Fibroblast of lung (primary cell): ENCODE results near the gene HS3ST3B1. TPM values are rescaled to one million over a fixed set of nuclear protein-coding genes. Genes with fewer than 3 reads are reported as not detected.
A peak's percentile ranks its signal among the peaks of the same experiment; 100 is the strongest.

Source experiments
- DNase-seq, 2 donors: peaks; one replicate each; pipeline versions ENCODE4 v3.0.0 to v3.0.0-alpha.2; 2010; ENCODE audit warnings: low read depth in 2 of 2
- H2AFZ ChIP-seq: 2 replicates; pipeline ENCODE4 v1.5.1; 2012; ENCODE audit warnings: low read length, control low read depth, inconsistent platforms
- H3K27ac ChIP-seq: 2 replicates; pipeline ENCODE4 v1.5.1; 2011; ENCODE audit warnings: low read length, control low read depth; ENCODE audit not compliant: insufficient read depth
- H3K27me3 ChIP-seq: 2 replicates; pipeline ENCODE4 v1.5.1; 2011; ENCODE audit warnings: mild to moderate bottlenecking, low read length; ENCODE audit not compliant: control insufficient read depth, insufficient read depth
- H3K36me3 ChIP-seq: 2 replicates; pipeline ENCODE4 v1.5.1; 2011; ENCODE audit warnings: low read length; ENCODE audit not compliant: control insufficient read depth, insufficient read depth
- H3K4me1 ChIP-seq: 2 replicates; pipeline ENCODE4 v1.5.1; 2011; ENCODE audit warnings: low read length; ENCODE audit not compliant: control insufficient read depth, insufficient read depth; ENCODE audit errors: extremely low read depth
- H3K4me2 ChIP-seq: 2 replicates; pipeline ENCODE4 v1.5.1; 2011; ENCODE audit warnings: low read length, control low read depth; ENCODE audit not compliant: insufficient read depth; ENCODE audit errors: extremely low read depth
- H3K4me3 ChIP-seq, 4 experiments: fragments of 200-600 bp in 1 of 4; sonication (generic) in 1 of 4; replicated peaks in 1 of 4; 2 replicates each; pipeline ENCODE4 v1.5.1; 2011 to 2016; ENCODE audit warnings: low read length in 4 of 4, low read depth in 3 of 4, mild to moderate bottlenecking in 3 of 4, control low read depth in 2 of 4, inconsistent platforms in 1 of 4, mixed read lengths in 1 of 4; ENCODE audit not compliant: insufficient read depth in 1 of 4; ENCODE audit errors: control extremely low read depth in 1 of 4
- H3K79me2 ChIP-seq: 2 replicates; pipeline ENCODE4 v1.5.1; 2012; ENCODE audit warnings: mild to moderate bottlenecking, low read length, inconsistent platforms; ENCODE audit not compliant: control insufficient read depth, insufficient read depth
- H3K9ac ChIP-seq: 2 replicates; pipeline ENCODE4 v1.5.1; 2011; ENCODE audit warnings: mild to moderate bottlenecking, low read length, control low read depth; ENCODE audit not compliant: insufficient read depth
- H3K9me3 ChIP-seq: 2 replicates; pipeline ENCODE4 v1.5.1; 2012; ENCODE audit warnings: low read depth, low read length; ENCODE audit not compliant: control insufficient read depth, insufficient read depth
- H4K20me1 ChIP-seq: 2 replicates; pipeline ENCODE4 v1.5.1; 2011; ENCODE audit warnings: low read length; ENCODE audit not compliant: control insufficient read depth, insufficient read depth; ENCODE audit errors: extremely low read depth
- EZH2 ChIP-seq: IDR thresholded peaks from 2 replicates; pipeline ENCODE4 v1.5.1; 2012; ENCODE audit warnings: low read length, control low read depth, mild to moderate bottlenecking; ENCODE audit errors: missing control alignments
- polyA plus RNA-seq, 2 donors: library from polyadenylated mRNA; depleted of rRNA in 1 of 2; stranded (reverse) in 1 of 2; unstranded in 1 of 2; fragments of >200 nt; gene quantifications; 2 replicates each; pipeline ENCODE4 v1.2.1, GENCODE V29; 2011 to 2012; ENCODE audit warnings: missing spikeins in 1 of 2
- total RNA-seq: library from RNA; depleted of rRNA; stranded (reverse); fragments of >200 nt; gene quantifications from 2 replicates; pipeline ENCODE4 v1.2.1, GENCODE V29; 2014
- TF ChIP-seq, protein P1 (sequence below), 2 donors: IDR thresholded peaks in 1 of 2; conservative IDR thresholded peaks in 1 of 2; 1 replicate in 1 of 2; 2 replicates in 1 of 2; pipeline ENCODE4 v1.5.1; 2011 to 2012; ENCODE audit warnings: low read length in 2 of 2, control low read depth in 1 of 2, inconsistent platforms in 1 of 2, low read depth in 1 of 2, mild to moderate bottlenecking in 1 of 2

Gene HS3ST3B1
- total and polyA plus RNA-seq, 2 donors (not counting 1 experiment from before 2014, with no cell fraction given), result 3.4 to 17.2 TPM

GRCh38 chr17:14310101-14310500 is 9.2 kb downstream of the HS3ST3B1 start:
- H2AFZ ChIP-seq, result no peak overlapping the region
- H3K9ac ChIP-seq, result no peak overlapping the region
- H4K20me1 ChIP-seq, result no peaks in the 10 kb centered on the region
- H3K4me2 ChIP-seq, result peak overlapping the region; percentile 81
- no peaks in the 10 kb centered on the region for H3K36me3 ChIP-seq
- no peaks in the 10 kb centered on the region for H3K9me3 ChIP-seq
- no peaks in the 10 kb centered on the region for H3K27me3 ChIP-seq
- no peak for TF ChIP-seq EZH2
- TF ChIP-seq, protein P1, sequence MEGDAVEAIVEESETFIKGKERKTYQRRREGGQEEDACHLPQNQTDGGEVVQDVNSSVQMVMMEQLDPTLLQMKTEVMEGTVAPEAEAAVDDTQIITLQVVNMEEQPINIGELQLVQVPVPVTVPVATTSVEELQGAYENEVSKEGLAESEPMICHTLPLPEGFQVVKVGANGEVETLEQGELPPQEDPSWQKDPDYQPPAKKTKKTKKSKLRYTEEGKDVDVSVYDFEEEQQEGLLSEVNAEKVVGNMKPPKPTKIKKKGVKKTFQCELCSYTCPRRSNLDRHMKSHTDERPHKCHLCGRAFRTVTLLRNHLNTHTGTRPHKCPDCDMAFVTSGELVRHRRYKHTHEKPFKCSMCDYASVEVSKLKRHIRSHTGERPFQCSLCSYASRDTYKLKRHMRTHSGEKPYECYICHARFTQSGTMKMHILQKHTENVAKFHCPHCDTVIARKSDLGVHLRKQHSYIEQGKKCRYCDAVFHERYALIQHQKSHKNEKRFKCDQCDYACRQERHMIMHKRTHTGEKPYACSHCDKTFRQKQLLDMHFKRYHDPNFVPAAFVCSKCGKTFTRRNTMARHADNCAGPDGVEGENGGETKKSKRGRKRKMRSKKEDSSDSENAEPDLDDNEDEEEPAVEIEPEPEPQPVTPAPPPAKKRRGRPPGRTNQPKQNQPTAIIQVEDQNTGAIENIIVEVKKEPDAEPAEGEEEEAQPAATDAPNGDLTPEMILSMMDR (conservative IDR thresholded peaks at IDR 0.05 in 1 of 2, IDR thresholded peaks at IDR 0.05 in 1 of 2; ENCODE audit: low read depth in 1 of 2, low read length in 2 of 2), result no peak
- H3K4me3 ChIP-seq, result peak overlapping the region; percentile 49 to 65 (median 58)
- H3K4me1 ChIP-seq, result no peaks in the 10 kb centered on the region
- H3K27ac ChIP-seq, result no peak overlapping the region
- H3K79me2 ChIP-seq, result peaks cover 53% of the 10 kb centered on the region
- no peak for DNase-seq

DNA sequence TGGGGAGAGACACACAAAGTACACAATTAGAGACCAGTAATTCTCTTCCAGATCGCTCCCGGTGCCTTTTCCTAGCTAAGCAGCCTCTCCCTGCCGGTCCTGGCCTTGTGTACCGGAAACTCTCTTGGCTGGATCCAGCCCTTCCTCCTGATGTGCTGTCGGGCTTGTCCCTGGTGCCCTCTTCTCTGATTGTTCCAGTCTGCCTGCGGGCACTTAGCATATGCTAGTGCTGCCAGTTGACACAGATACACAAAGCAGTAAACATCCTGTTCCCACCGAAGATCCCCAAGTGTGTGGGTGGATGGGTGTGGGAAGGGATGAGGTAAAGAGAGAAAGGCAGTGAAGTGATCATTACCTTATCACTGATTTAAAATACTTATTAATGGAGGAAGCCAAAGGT is 9.7 kb downstream of the HS3ST3B1 start:
- no peak overlapping the region for H3K4me3 ChIP-seq
- H3K36me3 ChIP-seq, result no peaks in the 10 kb centered on the region
- H3K9me3 ChIP-seq, result no peaks in the 10 kb centered on the region
- no peak overlapping the region for H2AFZ ChIP-seq
- H3K79me2 ChIP-seq, result peaks cover 50% of the 10 kb centered on the region
- no peaks in the 10 kb centered on the region for H4K20me1 ChIP-seq
- no peak overlapping the region for H3K4me2 ChIP-seq
- H3K27me3 ChIP-seq, result no peaks in the 10 kb centered on the region
- no peak for TF ChIP-seq EZH2
- TF ChIP-seq, protein P1 (conservative IDR thresholded peaks at IDR 0.05 in 1 of 2, IDR thresholded peaks at IDR 0.05 in 1 of 2; ENCODE audit: low read depth in 1 of 2, low read length in 2 of 2), result no peak
- no peak for DNase-seq
- H3K27ac ChIP-seq, result no peak overlapping the region
- no peaks in the 10 kb centered on the region for H3K4me1 ChIP-seq
- no peak overlapping the region for H3K9ac ChIP-seq

GRCh38 chr17:14311186-14311705 is 10.4 kb downstream of the HS3ST3B1 start:
- TF ChIP-seq, protein P1 (conservative IDR thresholded peaks at IDR 0.05 in 1 of 2, IDR thresholded peaks at IDR 0.05 in 1 of 2; ENCODE audit: low read depth in 1 of 2, low read length in 2 of 2), result no peak
- TF ChIP-seq EZH2, result no peak
- DNase-seq, result no peak

More at GRCh38 chr17:14311186-14311705, 10.4 kb downstream of the HS3ST3B1 start:
- H3K36me3 ChIP-seq, result no peaks in the 10 kb centered on the region
- no peaks in the 10 kb centered on the region for H3K9me3 ChIP-seq
- H3K79me2 ChIP-seq, result peaks cover 48% of the 10 kb centered on the region
- no peaks in the 10 kb centered on the region for H3K4me1 ChIP-seq
- no peak overlapping the region for H3K4me3 ChIP-seq
- no peaks in the 10 kb centered on the region for H4K20me1 ChIP-seq
- H2AFZ ChIP-seq, result no peak overlapping the region
- no peak overlapping the region for H3K27ac ChIP-seq
- H3K4me2 ChIP-seq, result no peak overlapping the region
- no peak overlapping the region for H3K9ac ChIP-seq
- no peaks in the 10 kb centered on the region for H3K27me3 ChIP-seq
